Ovary (tissue), 9 donors: Measurements from ENCODE around the gene KCNJ6. TPM values are rescaled to one million over a fixed set of nuclear protein-coding genes. Genes with fewer than 3 reads are reported as not detected.
"Not testable (repeated sequence)": the region's sequence is repeated elsewhere in the genome, so short reads cannot be mapped to it uniquely, and the experiment has no call there.

Experiments
- DNase-seq, 5 donors: peaks; one replicate each; pipeline ENCODE4 v3.0.0-alpha.2; 2019 to 2020
- H3K27ac ChIP-seq, 2 donors: fragments of 200-600 bp; one replicate each; pipeline versions ENCODE4 v1.5.1 to v1.8.0; 2019 to 2022
- H3K27me3 ChIP-seq: fragments of 200-600 bp; one replicate; pipeline ENCODE4 v1.8.0; 2022
- H3K36me3 ChIP-seq: fragments of 200-600 bp; sonication (generic); one replicate; pipeline ENCODE4 v1.5.1; 2019
- H3K4me1 ChIP-seq: one replicate; pipeline ENCODE4 v1.8.1; 2013; ENCODE audit warnings: mild to moderate bottlenecking, moderate library complexity; ENCODE audit not compliant: insufficient read depth
- H3K4me3 ChIP-seq: fragments of 200-600 bp; sonication (generic); one replicate; pipeline ENCODE4 v1.5.1; 2017
- H3K9me3 ChIP-seq, 2 donors: fragments of 200-600 bp in 1 of 2; sonication (generic) in 1 of 2; one replicate each; pipeline versions ENCODE4 v1.5.1 to v1.8.1; 2013 to 2019; ENCODE audit warnings: mild to moderate bottlenecking in 1 of 2, moderate library complexity in 1 of 2
- CTCF ChIP-seq, 3 donors: fragments of 450-650 bp in 2 of 3; fragments of 200-600 bp in 1 of 3; IDR thresholded peaks; one replicate each; pipeline versions ENCODE4 v1.5.1 to v1.8.0; 2016 to 2022; ENCODE audit warnings: antibody characterized with exemption in 3 of 3, mild to moderate bottlenecking in 1 of 3
- EP300 ChIP-seq: sonication (generic); formaldehyde crosslinking; IDR thresholded peaks from one replicate; pipeline ENCODE4 v1.6.1; 2017; ENCODE audit warnings: antibody characterized with exemption
- POLR2A ChIP-seq: fragments of 450-650 bp; IDR thresholded peaks from one replicate; pipeline ENCODE4 v1.6.1; 2017; ENCODE audit warnings: antibody characterized with exemption, mild to moderate bottlenecking, moderate library complexity
- WGBS, 3 donors: extraction: QIAGEN DNeasy Blood & Tissue Kit in 1 of 3; methylation state at CpG; one replicate each; pipeline versions ENCODE4 v1.1.5 to v1.1.7; 2013 to 2017; 5-methylcytosine and 5-hydroxymethylcytosine counted together
- intact Hi-C, 4 donors: fragments of 100-400 bp; cut with DNase I; formaldehyde crosslinking; loops; one replicate each; pipeline versions ENCODE4 v1.11.0 to v1.15.1; 2022 to 2023
- polyA plus RNA-seq, 2 donors: library from polyadenylated mRNA; stranded (reverse); fragments of 200-250 nt in 1 of 2; fragments of 350-450 nt in 1 of 2; fragmentation: Illumina TruSeq in 1 of 2; extraction: RNeasy Lipid Tissue Mini Kit (QIAGEN cat#74804) in 1 of 2; gene quantifications; one replicate each; pipeline ENCODE4 v1.2.3, GENCODE V29; 2013 to 2014
- total RNA-seq, 7 donors: library from RNA; depleted of rRNA in 2 of 7; stranded (reverse); fragments of >200 nt in 2 of 7; fragmentation: NEBNext Ultra II Directional in 3 of 7; extraction: Animal tissue kit (Norgen Biotek cat#: 25700) in 3 of 7; gene quantifications; one replicate each; pipeline versions ENCODE4 v1.1.0 to v1.2.4, GENCODE V29; 2016 to 2023
- donor health status: DM: no; HTN: no; CAD: no; lungs with moderate emphysema.
- donor health status: DM: no; HTN: no; CAD: no.
- donor health status: Bipolar disorder and iron deficiency.
- donor health status: DM: yes; HTN: yes; CAD: no.
- donor health status: DM: no; HTN: no; CAD: no.
- donor health status: DM: yes; HTN: yes; CAD: no.

The KCNJ6 gene
- total and polyA plus RNA-seq, 9 donors: 0.01 TPM; not detected in 8

GRCh38 chr21:37717534-37717933 lies 198.7 kb downstream of the KCNJ6 start:
- Histone ChIP-seq H3K27ac (no peak overlapping the region), H3K36me3 (no peaks in the 10 kb centered on the region), H3K4me3 (no peak overlapping the region), H3K4me1 (no peaks in the 10 kb centered on the region), H3K27me3 (no peaks in the 10 kb centered on the region), H3K9me3 (no peaks in the 10 kb centered on the region)
- intact Hi-C loops: no loop called here
- 69 to 88% (median 84%) methylated on average over 4 of the region's 4 CpGs for WGBS, 3 donors
- DNase-seq: no peak
- TF ChIP-seq EP300: no peak
- TF ChIP-seq POLR2A: no peak
- TF ChIP-seq CTCF (IDR thresholded peaks at IDR 0.05): no peak

- H3K36me3 ChIP-seq, H3K4me1 ChIP-seq, DNase-seq, H3K27ac ChIP-seq, H3K4me3 ChIP-seq, H3K9me3 ChIP-seq, intact Hi-C loops, H3K27me3 ChIP-seq: not testable (repeated sequence)
These were observed 203.7 kb downstream of the KCNJ6 start for GRCh38 chr21:37712569-37712934.

- no peak overlapping the region for H3K27ac ChIP-seq
- H3K27me3 ChIP-seq: no peaks in the 10 kb centered on the region
- H3K4me3 ChIP-seq: no peak overlapping the region
- peak in 2 of 5 donors; percentile 27 to 42 for DNase-seq
- H3K36me3 ChIP-seq: no peaks in the 10 kb centered on the region
- 41 to 46% (median 44%) methylated on average over 3 of the region's 3 CpGs for WGBS, 3 donors
- intact Hi-C loops: no loop called here
- H3K4me1 ChIP-seq: no peaks in the 10 kb centered on the region
- TF ChIP-seq CTCF (IDR thresholded peaks at IDR 0.05) (no peak), POLR2A (no peak), EP300 (no peak)
- no peaks in the 10 kb centered on the region for H3K9me3 ChIP-seq
These were observed 204.3 kb downstream of the KCNJ6 start for GRCh38 chr21:37711836-37712568.

- DNase-seq: no peak
- no peak for TF ChIP-seq EP300
- no peak for TF ChIP-seq POLR2A
- TF ChIP-seq CTCF (IDR thresholded peaks at IDR 0.05): no peak
- Histone ChIP-seq H3K27ac (no peak overlapping the region), H3K4me1 (no peaks in the 10 kb centered on the region), H3K9me3 (no peaks in the 10 kb centered on the region), H3K36me3 (no peaks in the 10 kb centered on the region), H3K27me3 (no peaks in the 10 kb centered on the region), H3K4me3 (no peak overlapping the region)
- intact Hi-C loops: no loop called here
- WGBS, 3 donors: 61 to 65% (median 62%) methylated on average over 9 of the region's 9 CpGs
These were observed 204.9 kb downstream of the KCNJ6 start for GRCh38 chr21:37711286-37711829.

- intact Hi-C loops: no loop called here
- H3K27ac ChIP-seq: no peak overlapping the region
- no peak for TF ChIP-seq CTCF (IDR thresholded peaks at IDR 0.05)
- TF ChIP-seq POLR2A: no peak
- TF ChIP-seq EP300: no peak
- no peak for DNase-seq
- no peak overlapping the region for H3K4me3 ChIP-seq
- WGBS, 3 donors: 45 to 47% (median 47%) methylated on average over 24 of the region's 24 CpGs
- no peaks in the 10 kb centered on the region for H3K36me3 ChIP-seq
- H3K4me1 ChIP-seq: no peaks in the 10 kb centered on the region
- no peaks in the 10 kb centered on the region for H3K27me3 ChIP-seq
- H3K9me3 ChIP-seq: no peaks in the 10 kb centered on the region
These were observed 205.5 kb downstream of the KCNJ6 start for GRCh38 chr21:37710546-37711285.
